Tibial artery (tissue), 4 donors: ENCODE results near the gene B4GALT6.

ENCODE experiments used
- DNase-seq, 2 donors: peaks; one replicate each; pipeline ENCODE4 v3.0.0-alpha.2; 2019
- H3K27ac ChIP-seq, 2 donors: fragments of 200-600 bp; sonication (generic) in 1 of 2; 1 replicate in 1 of 2; 2 replicates in 1 of 2; pipeline ENCODE4 v1.5.1; 2018 to 2019; ENCODE audit warnings: mild to moderate bottlenecking in 1 of 2
- H3K27me3 ChIP-seq, 2 donors: fragments of 200-600 bp; sonication (generic) in 1 of 2; one replicate each; pipeline versions ENCODE4 v1.5.1 to v1.6.0; 2016 to 2019
- H3K36me3 ChIP-seq, 3 donors: fragments of 200-600 bp; sonication (generic) in 2 of 3; one replicate each; pipeline ENCODE4 v1.5.1; 2016 to 2019; ENCODE audit warnings: mild to moderate bottlenecking in 2 of 3
- H3K4me1 ChIP-seq, 4 donors: fragments of 200-600 bp; sonication (generic) in 2 of 4; 1 replicate in 3 of 4; 2 replicates in 1 of 4; pipeline ENCODE4 v1.5.1; 2016 to 2019
- H3K4me3 ChIP-seq, 2 donors: fragments of 200-600 bp; sonication (generic) in 1 of 2; 1 replicate in 1 of 2; 2 replicates in 1 of 2; pipeline ENCODE4 v1.5.1; 2018 to 2019; ENCODE audit warnings: mild to moderate bottlenecking in 2 of 2
- H3K9me3 ChIP-seq, 3 donors: fragments of 200-600 bp; sonication (generic) in 1 of 3; one replicate each; pipeline ENCODE4 v1.5.1; 2016 to 2019
- CTCF ChIP-seq, 2 experiments: fragments of 200-600 bp in 1 of 2; fragments of 450-650 bp in 1 of 2; IDR thresholded peaks; one replicate each; pipeline ENCODE4 v1.5.1; 2017 to 2019; ENCODE audit warnings: antibody characterized with exemption in 2 of 2, mild to moderate bottlenecking in 1 of 2, moderate library complexity in 1 of 2
- intact Hi-C: fragments of 100-400 bp; cut with DNase I; formaldehyde crosslinking; loops from one replicate; pipeline ENCODE4 v1.15.0; 2023; ENCODE audit warnings: low total_unique reads

Gene B4GALT6

DNA sequence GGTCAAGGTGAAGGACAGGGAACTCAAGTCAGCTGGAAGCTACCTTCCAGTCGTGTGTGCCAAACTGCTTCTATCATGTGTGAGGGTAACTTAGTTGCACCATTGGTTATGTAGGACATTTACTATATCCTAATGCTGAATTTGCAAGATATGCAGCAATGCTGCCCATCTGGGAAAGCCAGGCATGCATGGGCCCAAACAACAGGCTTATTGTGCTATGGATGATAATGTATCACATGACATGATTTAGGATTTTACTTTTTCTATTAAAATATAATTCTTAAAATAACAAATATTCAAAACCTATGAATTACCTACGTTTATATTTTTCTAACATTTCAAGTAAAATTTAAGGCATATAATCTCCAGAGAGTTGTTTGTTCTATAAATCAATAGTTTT, 35.9 kb downstream of the B4GALT6 start:
- no peaks in the 10 kb centered on the region for H3K9me3 ChIP-seq
- no peaks in the 10 kb centered on the region for H3K36me3 ChIP-seq
- no peak overlapping the region for H3K4me3 ChIP-seq
- no peaks in the 10 kb centered on the region for H3K4me1 ChIP-seq
- no peak overlapping the region for H3K27ac ChIP-seq
- intact Hi-C loops, result no loop called here
- no peaks in the 10 kb centered on the region for H3K27me3 ChIP-seq
- DNase-seq, result no peak
- TF ChIP-seq CTCF (IDR thresholded peaks at IDR 0.05), result no peak

DNA sequence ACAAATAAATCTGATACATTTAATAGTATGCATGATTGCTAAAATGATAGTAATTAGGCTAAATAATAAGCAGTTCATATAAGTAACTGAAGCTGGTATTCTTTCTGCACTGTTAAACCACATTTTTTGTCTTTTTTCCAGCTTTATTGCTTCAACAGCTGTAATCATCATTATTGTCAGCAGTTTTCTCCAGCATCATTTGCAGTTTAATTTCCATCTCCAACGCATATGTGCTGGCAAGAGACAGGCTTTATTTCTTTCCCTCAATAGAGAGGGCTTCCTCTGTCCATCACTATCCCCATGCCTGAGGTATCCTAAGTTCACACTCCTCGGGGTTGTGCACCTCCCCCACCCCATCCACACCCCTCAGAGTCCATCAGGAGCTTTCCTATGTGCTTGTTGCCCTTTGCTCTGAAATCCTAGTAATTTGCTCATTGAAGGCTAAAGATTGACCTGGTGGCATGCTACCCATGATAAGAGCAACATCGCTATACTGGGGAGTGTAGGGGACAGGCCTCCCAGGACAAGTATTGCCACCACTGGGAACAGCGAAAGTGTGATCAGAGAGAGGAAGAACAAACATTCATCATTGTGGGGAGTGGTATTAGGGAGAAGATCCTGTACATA, 37.1 kb downstream of the B4GALT6 start:
- Histone ChIP-seq H3K27me3 (no peaks in the 10 kb centered on the region), H3K27ac (no peak overlapping the region), H3K9me3 (no peaks in the 10 kb centered on the region), H3K36me3 (no peaks in the 10 kb centered on the region), H3K4me1 (no peaks in the 10 kb centered on the region), H3K4me3 (no peak overlapping the region)
- no peak for DNase-seq
- intact Hi-C loops, result no loop called here
- TF ChIP-seq CTCF (IDR thresholded peaks at IDR 0.05), result no peak

DNA sequence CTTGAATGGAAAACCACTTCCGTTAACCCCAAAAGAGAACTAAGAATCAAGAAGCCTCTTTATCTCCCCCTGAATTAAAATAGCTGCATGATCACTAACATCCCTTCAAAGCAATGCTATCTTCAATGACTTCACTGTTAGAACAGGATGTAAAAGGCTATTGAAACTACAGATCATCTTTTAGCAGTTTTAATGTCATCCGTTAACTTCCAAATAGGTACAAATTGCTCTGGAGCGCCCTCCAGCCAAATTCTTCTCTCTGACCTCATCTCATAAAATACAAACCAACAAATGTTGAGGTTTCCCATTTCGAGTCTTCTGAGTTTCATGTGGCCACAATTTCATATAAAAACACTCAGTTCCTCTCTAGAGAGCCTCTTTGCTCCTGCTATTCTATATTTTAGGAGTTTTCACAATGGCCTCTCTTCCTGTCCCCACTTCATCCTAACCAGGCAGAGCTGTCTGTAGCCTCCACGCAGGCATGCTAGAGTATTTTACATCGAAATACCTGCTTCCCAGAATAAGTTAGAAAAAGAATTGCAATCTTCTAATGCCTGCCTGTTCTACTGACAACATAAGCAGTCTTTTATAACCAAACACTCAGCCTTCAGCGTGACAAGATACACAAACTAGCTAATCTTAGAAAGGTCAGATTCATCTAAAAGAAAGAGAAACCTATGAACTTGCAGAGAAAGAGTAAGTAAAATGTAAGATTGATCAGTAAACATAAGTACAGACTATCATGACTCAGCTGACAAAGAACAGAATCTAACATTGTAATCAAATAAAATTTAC, 37.9 kb downstream of the B4GALT6 start:
- H3K27me3 ChIP-seq, result no peaks in the 10 kb centered on the region
- DNase-seq, result no peak
- H3K4me1 ChIP-seq, result no peaks in the 10 kb centered on the region
- intact Hi-C loops, result no loop called here
- no peak for TF ChIP-seq CTCF (IDR thresholded peaks at IDR 0.05)
- no peak overlapping the region for H3K4me3 ChIP-seq
- H3K9me3 ChIP-seq, result no peaks in the 10 kb centered on the region
- H3K27ac ChIP-seq, result no peak overlapping the region
- no peaks in the 10 kb centered on the region for H3K36me3 ChIP-seq

DNA sequence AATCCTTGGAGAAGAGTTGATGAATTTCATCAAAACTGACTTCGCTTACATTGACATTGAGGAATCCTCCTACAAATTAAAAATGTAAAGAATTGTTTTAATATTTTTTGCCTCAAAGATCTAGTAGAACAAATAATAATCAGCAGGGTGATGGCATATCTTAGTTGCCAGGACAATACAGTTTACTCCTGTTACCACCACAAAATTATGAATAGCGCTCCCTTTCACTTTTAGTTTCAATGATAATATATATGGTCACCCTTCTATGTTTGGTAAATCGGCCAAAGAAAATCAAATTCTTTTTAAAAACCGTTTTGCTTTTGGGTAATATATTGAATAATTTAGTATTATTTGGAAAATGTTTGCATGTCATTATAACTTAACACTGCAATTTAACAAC, 39.0 kb downstream of the B4GALT6 start:
- no peak for DNase-seq
- Histone ChIP-seq H3K9me3 (no peaks in the 10 kb centered on the region), H3K27me3 (no peaks in the 10 kb centered on the region), H3K36me3 (no peaks in the 10 kb centered on the region), H3K27ac (no peak overlapping the region), H3K4me1 (no peaks in the 10 kb centered on the region), H3K4me3 (no peak overlapping the region)
- intact Hi-C loops, result no loop called here
- TF ChIP-seq CTCF (IDR thresholded peaks at IDR 0.05), result no peak

- H3K4me3 ChIP-seq, result no peak overlapping the region
- intact Hi-C loops, result no loop called here
- no peaks in the 10 kb centered on the region for H3K9me3 ChIP-seq
- TF ChIP-seq CTCF (IDR thresholded peaks at IDR 0.05), result no peak
- DNase-seq, result no peak
- no peak overlapping the region for H3K27ac ChIP-seq
- no peaks in the 10 kb centered on the region for H3K4me1 ChIP-seq
- H3K27me3 ChIP-seq, result no peaks in the 10 kb centered on the region
- H3K36me3 ChIP-seq, result peaks cover 0 to 3% (median 0%) of the 10 kb centered on the region in 3 donors
Observed at GRCh38 chr18:31643003-31643402, 41.4 kb downstream of the B4GALT6 start.
